ENCODE measurements around the gene BAAT.
"Not testable (repeated sequence)": the region's sequence is repeated elsewhere in the genome, so short reads cannot be mapped to it uniquely, and the experiment has no call there.

The BAAT gene

DNA sequence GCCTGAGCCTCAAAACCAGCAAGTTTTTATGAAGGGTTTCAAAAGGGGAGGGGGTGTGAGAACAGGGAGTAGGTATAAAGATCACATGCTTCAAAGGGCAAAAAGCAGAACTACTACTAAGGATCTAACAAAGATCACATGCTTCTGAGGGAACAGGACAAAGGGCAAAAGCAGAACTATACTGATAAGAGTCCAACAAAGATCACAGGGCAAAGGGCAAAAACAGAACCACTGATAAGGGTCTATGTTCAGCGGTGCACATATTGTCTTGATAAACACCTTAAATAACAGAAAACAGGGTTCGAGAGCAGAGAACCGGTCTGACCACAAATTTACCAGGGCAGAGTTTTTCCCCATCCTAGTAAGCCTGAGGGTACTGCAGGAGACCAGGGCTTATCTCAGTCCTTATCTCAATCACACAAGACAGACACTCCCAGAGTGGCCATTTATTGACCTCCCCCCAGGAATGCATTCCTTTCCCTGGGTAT lies 57.3 kb downstream of the BAAT start:
- not testable (repeated sequence) for H3K36me3 ChIP-seq (replicated peaks in 1 of 2; ENCODE audit: control insufficient read depth in 2 of 2, insufficient read depth in 2 of 2, low read length in 2 of 2); H3K79me1 ChIP-seq (ENCODE audit: low read depth, low read length); H3K14ac ChIP-seq (ENCODE audit: low read length); H3K27me3 ChIP-seq (ENCODE audit: control insufficient read depth in 3 of 3, insufficient read depth in 3 of 3, low read depth in 1 of 3, low read length in 3 of 3); H3K4ac ChIP-seq (ENCODE audit: low read length); H2BK120ac ChIP-seq (ENCODE audit: low read depth, low read length); H3K4me3 ChIP-seq (ENCODE audit: low read length in 2 of 2); H2BK5ac ChIP-seq (ENCODE audit: low read length); DNase-seq (ENCODE audit: low spot score); H3K27ac ChIP-seq (replicated peaks; ENCODE audit: low read length); H3K9me3 ChIP-seq (replicated peaks in 1 of 2; ENCODE audit: control insufficient read depth in 2 of 2, insufficient read depth in 1 of 2, low read depth in 1 of 2, low read length in 2 of 2); H3K4me1 ChIP-seq (ENCODE audit: control insufficient read depth in 2 of 2, insufficient read depth in 1 of 2, low read depth in 1 of 2, low read length in 2 of 2); H3K23ac ChIP-seq (ENCODE audit: low read depth, low read length, poor library complexity); H2BK12ac ChIP-seq (ENCODE audit: low read length); H2AK5ac ChIP-seq (ENCODE audit: low read depth, low read length); H4K91ac ChIP-seq (ENCODE audit: low read depth, low read length, poor library complexity); H3K18ac ChIP-seq (ENCODE audit: low read length); H3K4me2 ChIP-seq (ENCODE audit: insufficient read depth, low read length, poor library complexity, severe bottlenecking); H4K8ac ChIP-seq (ENCODE audit: low read depth, low read length); H2BK15ac ChIP-seq (ENCODE audit: low read length); H3K9ac ChIP-seq (ENCODE audit: low read depth, low read length, poor library complexity); H2AFZ ChIP-seq (ENCODE audit: low read length)
- no CpG with 5 or more reads among the region's 3 CpGs for WGBS, 2 donors (ENCODE audit: extremely low coverage in 2 of 2, insufficient read length in 2 of 2, insufficient replicate concordance in 1 of 2)

DNA sequence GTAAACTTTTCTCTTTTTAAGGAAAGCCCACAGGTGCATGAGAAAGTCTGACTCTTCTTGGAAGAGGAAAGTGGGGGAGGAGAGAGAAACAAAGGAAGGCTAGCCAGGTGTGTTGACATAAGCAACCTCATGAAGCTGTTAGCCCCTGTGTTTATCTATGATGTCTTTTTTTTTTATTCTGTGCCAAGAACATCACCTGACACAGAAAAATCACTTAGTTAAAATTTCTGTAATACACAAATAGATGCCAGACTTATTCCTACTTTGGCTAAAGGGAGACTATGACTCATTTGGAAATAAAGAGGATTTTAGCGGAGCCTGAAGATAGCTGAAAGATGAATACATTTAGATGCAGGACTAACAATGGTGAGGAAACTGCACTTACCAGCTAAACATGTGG lies 58.3 kb downstream of the BAAT start:
- H3K9ac ChIP-seq (ENCODE audit: low read depth, low read length, poor library complexity): no peak overlapping the region
- H3K9me3 ChIP-seq (replicated peaks in 1 of 2; ENCODE audit: control insufficient read depth in 2 of 2, insufficient read depth in 1 of 2, low read depth in 1 of 2, low read length in 2 of 2): no peaks in the 10 kb centered on the region
- no peak overlapping the region for H2BK12ac ChIP-seq (ENCODE audit: low read length)
- no peak overlapping the region for H3K18ac ChIP-seq (ENCODE audit: low read length)
- H3K4me2 ChIP-seq (ENCODE audit: insufficient read depth, low read length, poor library complexity, severe bottlenecking): no peak overlapping the region
- no peak overlapping the region for H2BK15ac ChIP-seq (ENCODE audit: low read length)
- no peaks in the 10 kb centered on the region for H3K36me3 ChIP-seq (replicated peaks in 1 of 2; ENCODE audit: control insufficient read depth in 2 of 2, insufficient read depth in 2 of 2, low read length in 2 of 2)
- no peak overlapping the region for H3K4me3 ChIP-seq (ENCODE audit: low read length in 2 of 2)
- H4K8ac ChIP-seq (ENCODE audit: low read depth, low read length): no peak overlapping the region
- H2BK5ac ChIP-seq (ENCODE audit: low read length): no peak overlapping the region
- no CpG with 5 or more reads among the region's 1 CpG for WGBS, 2 donors (ENCODE audit: extremely low coverage in 2 of 2, insufficient read length in 2 of 2, insufficient replicate concordance in 1 of 2)
- no peak overlapping the region for H3K4ac ChIP-seq (ENCODE audit: low read length)
- H3K79me1 ChIP-seq (ENCODE audit: low read depth, low read length): no peaks in the 10 kb centered on the region
- H2AFZ ChIP-seq (ENCODE audit: low read length): no peak overlapping the region
- no peak for DNase-seq (ENCODE audit: low spot score)
- H3K4me1 ChIP-seq (ENCODE audit: control insufficient read depth in 2 of 2, insufficient read depth in 1 of 2, low read depth in 1 of 2, low read length in 2 of 2): no peaks in the 10 kb centered on the region
- peaks cover 0 to 2% (median 0%) of the 10 kb centered on the region in 3 experiments for H3K27me3 ChIP-seq (ENCODE audit: control insufficient read depth in 3 of 3, insufficient read depth in 3 of 3, low read depth in 1 of 3, low read length in 3 of 3)
- no peak overlapping the region for H4K91ac ChIP-seq (ENCODE audit: low read depth, low read length, poor library complexity)
- no peak overlapping the region for H3K14ac ChIP-seq (ENCODE audit: low read length)
- H2AK5ac ChIP-seq (ENCODE audit: low read depth, low read length): no peak overlapping the region
- H3K23ac ChIP-seq (ENCODE audit: low read depth, low read length, poor library complexity): no peak overlapping the region
- H3K27ac ChIP-seq (replicated peaks; ENCODE audit: low read length): no peak overlapping the region
- no peak overlapping the region for H2BK120ac ChIP-seq (ENCODE audit: low read depth, low read length)

DNA sequence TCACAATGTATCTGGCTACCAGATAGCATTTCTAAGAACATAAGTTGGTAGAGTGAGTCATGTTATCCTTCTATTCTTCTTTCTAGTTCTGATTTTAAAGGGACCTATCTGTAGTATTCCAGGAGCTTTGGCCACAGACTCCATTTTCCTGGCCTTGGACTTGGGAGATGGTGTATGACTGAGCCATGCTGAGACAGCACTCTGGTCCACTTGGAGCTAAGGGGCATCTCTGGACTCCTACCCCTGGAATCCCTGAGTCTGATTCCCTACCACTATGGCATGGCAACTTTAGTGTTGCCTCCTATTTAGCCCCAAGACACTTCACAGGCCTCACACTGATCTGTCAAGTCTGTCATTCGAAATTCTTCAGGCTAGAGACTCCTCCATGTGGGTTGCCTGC lies 58.8 kb downstream of the BAAT start:
- no peak overlapping the region for H3K18ac ChIP-seq (ENCODE audit: low read length)
- no peaks in the 10 kb centered on the region for H3K9me3 ChIP-seq (replicated peaks in 1 of 2; ENCODE audit: control insufficient read depth in 2 of 2, insufficient read depth in 1 of 2, low read depth in 1 of 2, low read length in 2 of 2)
- H2BK15ac ChIP-seq (ENCODE audit: low read length): no peak overlapping the region
- H4K8ac ChIP-seq (ENCODE audit: low read depth, low read length): no peak overlapping the region
- no peak overlapping the region for H3K9ac ChIP-seq (ENCODE audit: low read depth, low read length, poor library complexity)
- H3K23ac ChIP-seq (ENCODE audit: low read depth, low read length, poor library complexity): no peak overlapping the region
- no peaks in the 10 kb centered on the region for H3K4me1 ChIP-seq (ENCODE audit: control insufficient read depth in 2 of 2, insufficient read depth in 1 of 2, low read depth in 1 of 2, low read length in 2 of 2)
- H2AFZ ChIP-seq (ENCODE audit: low read length): no peak overlapping the region
- no peak for DNase-seq (ENCODE audit: low spot score)
- H3K4ac ChIP-seq (ENCODE audit: low read length): no peak overlapping the region
- H3K27me3 ChIP-seq (ENCODE audit: control insufficient read depth in 3 of 3, insufficient read depth in 3 of 3, low read depth in 1 of 3, low read length in 3 of 3): peaks cover 0 to 2% (median 0%) of the 10 kb centered on the region in 3 experiments
- no peak overlapping the region for H3K14ac ChIP-seq (ENCODE audit: low read length)
- no peak overlapping the region for H2BK120ac ChIP-seq (ENCODE audit: low read depth, low read length)
- no peak overlapping the region for H3K27ac ChIP-seq (replicated peaks; ENCODE audit: low read length)
- H2AK5ac ChIP-seq (ENCODE audit: low read depth, low read length): no peak overlapping the region
- no peak overlapping the region for H4K91ac ChIP-seq (ENCODE audit: low read depth, low read length, poor library complexity)
- no peaks in the 10 kb centered on the region for H3K36me3 ChIP-seq (replicated peaks in 1 of 2; ENCODE audit: control insufficient read depth in 2 of 2, insufficient read depth in 2 of 2, low read length in 2 of 2)
- no peak overlapping the region for H3K4me3 ChIP-seq (ENCODE audit: low read length in 2 of 2)
- no peak overlapping the region for H2BK5ac ChIP-seq (ENCODE audit: low read length)
- H3K79me1 ChIP-seq (ENCODE audit: low read depth, low read length): no peaks in the 10 kb centered on the region
- whole genome bisulfite sequencing, 2 donors (ENCODE audit: extremely low coverage in 2 of 2, insufficient read length in 2 of 2, insufficient replicate concordance in 1 of 2): no CpG with 5 or more reads among the region's 1 CpG
- no peak overlapping the region for H3K4me2 ChIP-seq (ENCODE audit: insufficient read depth, low read length, poor library complexity, severe bottlenecking)
- H2BK12ac ChIP-seq (ENCODE audit: low read length): no peak overlapping the region

DNA sequence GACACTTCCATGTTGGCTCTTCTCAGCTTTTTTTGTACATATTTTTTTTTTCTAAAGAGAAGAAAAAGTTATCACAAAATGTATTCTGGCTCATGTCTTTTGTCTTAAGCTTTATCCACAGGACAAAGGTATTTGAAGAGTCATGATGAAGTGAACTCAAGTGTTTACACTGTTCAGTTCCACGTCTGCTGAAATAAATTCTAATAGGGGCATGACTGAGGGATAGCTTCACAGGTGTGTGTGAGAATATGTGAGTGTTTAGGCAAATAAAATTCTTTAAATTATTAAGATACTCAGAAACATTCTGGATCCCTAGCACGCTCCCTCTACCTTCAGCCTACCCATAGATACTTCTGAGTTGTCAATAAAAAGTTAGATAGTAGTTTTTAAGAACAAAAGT lies 59.8 kb downstream of the BAAT start:
- no peak overlapping the region for H2BK15ac ChIP-seq (ENCODE audit: low read length)
- no peak overlapping the region for H4K8ac ChIP-seq (ENCODE audit: low read depth, low read length)
- no peak overlapping the region for H3K18ac ChIP-seq (ENCODE audit: low read length)
- H2BK120ac ChIP-seq (ENCODE audit: low read depth, low read length): no peak overlapping the region
- no peaks in the 10 kb centered on the region for H3K9me3 ChIP-seq (replicated peaks in 1 of 2; ENCODE audit: control insufficient read depth in 2 of 2, insufficient read depth in 1 of 2, low read depth in 1 of 2, low read length in 2 of 2)
- no peak for DNase-seq (ENCODE audit: low spot score)
- H3K9ac ChIP-seq (ENCODE audit: low read depth, low read length, poor library complexity): no peak overlapping the region
- no peak overlapping the region for H3K4ac ChIP-seq (ENCODE audit: low read length)
- no peak overlapping the region for H3K4me3 ChIP-seq (ENCODE audit: low read length in 2 of 2)
- H2BK12ac ChIP-seq (ENCODE audit: low read length): no peak overlapping the region
- no peak overlapping the region for H2AFZ ChIP-seq (ENCODE audit: low read length)
- no peaks in the 10 kb centered on the region for H3K79me1 ChIP-seq (ENCODE audit: low read depth, low read length)
- H3K27me3 ChIP-seq (ENCODE audit: control insufficient read depth in 3 of 3, insufficient read depth in 3 of 3, low read depth in 1 of 3, low read length in 3 of 3): no peaks in the 10 kb centered on the region
- no peak overlapping the region for H4K91ac ChIP-seq (ENCODE audit: low read depth, low read length, poor library complexity)
- no peak overlapping the region for H2AK5ac ChIP-seq (ENCODE audit: low read depth, low read length)
- H3K4me2 ChIP-seq (ENCODE audit: insufficient read depth, low read length, poor library complexity, severe bottlenecking): no peak overlapping the region
- no peaks in the 10 kb centered on the region for H3K4me1 ChIP-seq (ENCODE audit: control insufficient read depth in 2 of 2, insufficient read depth in 1 of 2, low read depth in 1 of 2, low read length in 2 of 2)
- H3K14ac ChIP-seq (ENCODE audit: low read length): no peak overlapping the region
- no CpG with 5 or more reads among the region's 2 CpGs for WGBS, 2 donors (ENCODE audit: extremely low coverage in 2 of 2, insufficient read length in 2 of 2, insufficient replicate concordance in 1 of 2)
- no peaks in the 10 kb centered on the region for H3K36me3 ChIP-seq (replicated peaks in 1 of 2; ENCODE audit: control insufficient read depth in 2 of 2, insufficient read depth in 2 of 2, low read length in 2 of 2)
- H3K27ac ChIP-seq (replicated peaks; ENCODE audit: low read length): no peak overlapping the region
- H3K23ac ChIP-seq (ENCODE audit: low read depth, low read length, poor library complexity): no peak overlapping the region
- H2BK5ac ChIP-seq (ENCODE audit: low read length): no peak overlapping the region
